ENCODE data around the gene ISCA1. TPM values are rescaled to one million over a fixed set of nuclear protein-coding genes. Genes with fewer than 3 reads are reported as not detected.

ISCA1 gene
- total RNA-seq, 1 experiment from 2014 or later: 28.8 TPM

GRCh38 chr9:86329649-86330048, 47.3 kb upstream of the ISCA1 start:
- POLR2A ChIA-PET (ENCODE audit: unreplicated experiment): no interaction called here

GRCh38 chr9:86328156-86328555, 45.8 kb upstream of the ISCA1 start:
- intact Hi-C loops (cut with micrococcal nuclease): no loop called here
- POLR2A ChIA-PET (ENCODE audit: unreplicated experiment): no interaction called here
- Histone ChIP-seq H3K27me3 (ENCODE audit: low read length) (no peaks in the 10 kb centered on the region), H3K79me2 (ENCODE audit: low read length) (no peaks in the 10 kb centered on the region), H3K9me3 (ENCODE audit: low read length) (no peaks in the 10 kb centered on the region), H3K4me3 (ENCODE audit: low read length) (no peak overlapping the region), H3K4me2 (ENCODE audit: low read length) (no peak overlapping the region), H3K36me3 (ENCODE audit: low read depth, low read length) (peaks cover 9% of the 10 kb centered on the region; the same call in 1 of the 2 replicates), H3K27ac (ENCODE audit: low read length) (no peak overlapping the region), H3K9me2 (replicated peaks; ENCODE audit: low read length) (no peaks in the 10 kb centered on the region), H3F3A (ENCODE audit: low read length, unreplicated experiment) (peaks cover 7% of the 10 kb centered on the region), H3K9ac (ENCODE audit: low read length) (no peak overlapping the region), H3K4me1 (ENCODE audit: insufficient read depth, low read length) (peaks cover 12% of the 10 kb centered on the region), H2AFZ (ENCODE audit: low read length) (no peak overlapping the region), H4K20me1 (ENCODE audit: low read length) (no peaks in the 10 kb centered on the region)
- DNase-seq: no peak
- ATAC-seq: no peak
- BruUV-seq (replicated peaks): no TSS peak
- CTCF ChIA-PET: interaction anchor here (0.5 kb wide), 1 partner anchor 192 kb away, joined by 5 read pairs; no protein-coding TSS in a partner anchor
- TF ChIP-seq EZH2 (IDR thresholded peaks at IDR 0.05; ENCODE audit: low read length, unreplicated experiment): no peak
- TF ChIP-seq, protein P1, sequence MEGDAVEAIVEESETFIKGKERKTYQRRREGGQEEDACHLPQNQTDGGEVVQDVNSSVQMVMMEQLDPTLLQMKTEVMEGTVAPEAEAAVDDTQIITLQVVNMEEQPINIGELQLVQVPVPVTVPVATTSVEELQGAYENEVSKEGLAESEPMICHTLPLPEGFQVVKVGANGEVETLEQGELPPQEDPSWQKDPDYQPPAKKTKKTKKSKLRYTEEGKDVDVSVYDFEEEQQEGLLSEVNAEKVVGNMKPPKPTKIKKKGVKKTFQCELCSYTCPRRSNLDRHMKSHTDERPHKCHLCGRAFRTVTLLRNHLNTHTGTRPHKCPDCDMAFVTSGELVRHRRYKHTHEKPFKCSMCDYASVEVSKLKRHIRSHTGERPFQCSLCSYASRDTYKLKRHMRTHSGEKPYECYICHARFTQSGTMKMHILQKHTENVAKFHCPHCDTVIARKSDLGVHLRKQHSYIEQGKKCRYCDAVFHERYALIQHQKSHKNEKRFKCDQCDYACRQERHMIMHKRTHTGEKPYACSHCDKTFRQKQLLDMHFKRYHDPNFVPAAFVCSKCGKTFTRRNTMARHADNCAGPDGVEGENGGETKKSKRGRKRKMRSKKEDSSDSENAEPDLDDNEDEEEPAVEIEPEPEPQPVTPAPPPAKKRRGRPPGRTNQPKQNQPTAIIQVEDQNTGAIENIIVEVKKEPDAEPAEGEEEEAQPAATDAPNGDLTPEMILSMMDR (conservative IDR thresholded peaks at IDR 0.05; ENCODE audit: low read depth, low read length): no peak
- no peak for TF ChIP-seq EZH2phosphoT487 (IDR thresholded peaks at IDR 0.05; ENCODE audit: borderline replicate concordance, low read length)

More at GRCh38 chr9:86329649-86330048, 47.3 kb upstream of the ISCA1 start:
- no peaks in the 10 kb centered on the region for H4K20me1 ChIP-seq (ENCODE audit: low read length)
- no peak overlapping the region for H3K4me3 ChIP-seq (ENCODE audit: low read length)
- no peak overlapping the region for H3K9ac ChIP-seq (ENCODE audit: low read length)
- no peak for DNase-seq
- no peak overlapping the region for H3K27ac ChIP-seq (ENCODE audit: low read length)
- peaks cover 7% of the 10 kb centered on the region; the same call in 1 of the 2 replicates for H3K36me3 ChIP-seq (ENCODE audit: low read depth, low read length)
- no TSS peak for BruUV-seq (replicated peaks)
- ATAC-seq: no peak
- no peak overlapping the region for H2AFZ ChIP-seq (ENCODE audit: low read length)
- intact Hi-C loops (cut with micrococcal nuclease): no loop called here
- H3K4me2 ChIP-seq (ENCODE audit: low read length): no peak overlapping the region
- no peaks in the 10 kb centered on the region for H3K9me2 ChIP-seq (replicated peaks; ENCODE audit: low read length)
- no peaks in the 10 kb centered on the region for H3F3A ChIP-seq (ENCODE audit: low read length, unreplicated experiment)
- H3K9me3 ChIP-seq (ENCODE audit: low read length): no peaks in the 10 kb centered on the region
- no peaks in the 10 kb centered on the region for H3K27me3 ChIP-seq (ENCODE audit: low read length)
- no peaks in the 10 kb centered on the region for H3K4me1 ChIP-seq (ENCODE audit: insufficient read depth, low read length)
- TF ChIP-seq EZH2 (IDR thresholded peaks at IDR 0.05; ENCODE audit: low read length, unreplicated experiment): no peak
- TF ChIP-seq, protein P1 (conservative IDR thresholded peaks at IDR 0.05; ENCODE audit: low read depth, low read length): no peak
- TF ChIP-seq EZH2phosphoT487 (IDR thresholded peaks at IDR 0.05; ENCODE audit: borderline replicate concordance, low read length): no peak
- CTCF ChIA-PET: no interaction called here
- H3K79me2 ChIP-seq (ENCODE audit: low read length): no peaks in the 10 kb centered on the region

DNA sequence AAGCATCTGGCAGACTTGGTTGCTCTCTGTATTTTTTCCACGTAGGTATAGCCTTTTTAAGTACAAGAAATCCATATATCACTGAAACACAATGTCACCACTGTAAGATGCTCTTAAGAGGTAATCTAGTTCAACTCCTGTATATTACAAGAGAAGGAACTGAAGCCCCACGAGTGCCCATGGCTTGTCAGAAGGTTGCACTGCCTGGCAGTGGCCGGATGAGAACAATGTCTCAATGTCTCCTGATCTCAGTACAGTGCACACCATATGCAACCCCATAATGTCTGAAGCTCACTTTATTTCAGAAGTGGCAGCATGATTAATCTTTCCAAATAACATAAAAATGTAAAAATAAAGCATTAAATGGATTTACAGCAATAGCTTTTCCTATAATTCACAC, 44.2 kb upstream of the ISCA1 start:
- no peak overlapping the region for H3K9ac ChIP-seq (ENCODE audit: low read length)
- H2AFZ ChIP-seq (ENCODE audit: low read length): no peak overlapping the region
- ATAC-seq: no peak
- H3K27me3 ChIP-seq (ENCODE audit: low read length): no peaks in the 10 kb centered on the region
- BruUV-seq (replicated peaks): no TSS peak
- TF ChIP-seq, protein P1 (conservative IDR thresholded peaks at IDR 0.05; ENCODE audit: low read depth, low read length): no peak
- TF ChIP-seq EZH2phosphoT487 (IDR thresholded peaks at IDR 0.05; ENCODE audit: borderline replicate concordance, low read length): no peak
- no peak for TF ChIP-seq EZH2 (IDR thresholded peaks at IDR 0.05; ENCODE audit: low read length, unreplicated experiment)
- no peaks in the 10 kb centered on the region for H3K9me3 ChIP-seq (ENCODE audit: low read length)
- H3K36me3 ChIP-seq (ENCODE audit: low read depth, low read length): peaks cover 17% of the 10 kb centered on the region; the same call in 1 of the 2 replicates
- no peak overlapping the region for H3K4me3 ChIP-seq (ENCODE audit: low read length)
- ChIA-PET POLR2A (ENCODE audit: unreplicated experiment) (no interaction called here), CTCF (no interaction called here)
- DNase-seq: no peak
- intact Hi-C loops (cut with micrococcal nuclease): no loop called here
- H3K79me2 ChIP-seq (ENCODE audit: low read length): no peaks in the 10 kb centered on the region
- no peaks in the 10 kb centered on the region for H3K9me2 ChIP-seq (replicated peaks; ENCODE audit: low read length)
- no peak overlapping the region for H3K27ac ChIP-seq (ENCODE audit: low read length)
- H3F3A ChIP-seq (ENCODE audit: low read length, unreplicated experiment): peaks cover 7% of the 10 kb centered on the region
- H3K4me1 ChIP-seq (ENCODE audit: insufficient read depth, low read length): peaks cover 19% of the 10 kb centered on the region
- no peak overlapping the region for H3K4me2 ChIP-seq (ENCODE audit: low read length)
- H4K20me1 ChIP-seq (ENCODE audit: low read length): no peaks in the 10 kb centered on the region
